NCI-H524 treated with DMSO at 0.1 percent for 48 hours (cell line): ENCODE measurements around the gene ZNF79.
"Not testable (repeated sequence)": the region's sequence is repeated elsewhere in the genome, so short reads cannot be mapped to it uniquely, and the experiment has no call there.

Experiments
- DNase-seq: peaks from one replicate; lab custom pipeline; 2025; lab: John Stamatoyannopoulos, UW

Gene ZNF79

GRCh38 chr9:127455324-127455992 is 31.3 kb downstream of the ZNF79 start:
- no peak for DNase-seq

GRCh38 chr9:127457191-127457878 is 33.2 kb downstream of the ZNF79 start:
- no peak for DNase-seq

- DNase-seq = no peak
Measured at GRCh38 chr9:127458921-127459320, 34.7 kb downstream of the ZNF79 start.

GRCh38 chr9:127463382-127463781 is 39.2 kb downstream of the ZNF79 start:
- no peak for DNase-seq

- no peak for DNase-seq
Measured at GRCh38 chr9:127463911-127464310, 39.7 kb downstream of the ZNF79 start.

- not testable (repeated sequence) for DNase-seq
Measured at GRCh38 chr9:127466407-127466917, 42.3 kb downstream of the ZNF79 start.

GRCh38 chr9:127467621-127468020 is 43.4 kb downstream of the ZNF79 start:
- DNase-seq = no peak

GRCh38 chr9:127470662-127471061 is 46.5 kb downstream of the ZNF79 start:
- no peak for DNase-seq

GRCh38 chr9:127473501-127473900 is 49.3 kb downstream of the ZNF79 start:
- no peak for DNase-seq

GRCh38 chr9:127473932-127474331 is 49.8 kb downstream of the ZNF79 start:
- DNase-seq = no peak

- DNase-seq = no peak
Measured at GRCh38 chr9:127474592-127474991, 50.4 kb downstream of the ZNF79 start.

GRCh38 chr9:127479507-127480081 is 55.4 kb downstream of the ZNF79 start:
- no peak for DNase-seq

- DNase-seq = no peak
Measured at GRCh38 chr9:127482662-127483061, 58.5 kb downstream of the ZNF79 start.

GRCh38 chr9:127485995-127486394 is 61.8 kb downstream of the ZNF79 start:
- DNase-seq = no peak

GRCh38 chr9:127488946-127489345 is 64.8 kb downstream of the ZNF79 start:
- DNase-seq = no peak

GRCh38 chr9:127489471-127490115 is 65.4 kb downstream of the ZNF79 start:
- no peak for DNase-seq

- no peak for DNase-seq
Measured at GRCh38 chr9:127490535-127491230, 66.5 kb downstream of the ZNF79 start.

- DNase-seq = no peak
Measured at GRCh38 chr9:127491516-127491915, 67.3 kb downstream of the ZNF79 start.

GRCh38 chr9:127492616-127493015 is 68.4 kb downstream of the ZNF79 start:
- no peak for DNase-seq

GRCh38 chr9:127493592-127494303 is 69.6 kb downstream of the ZNF79 start:
- peak; percentile 81 for DNase-seq

- no peak for DNase-seq
Measured at GRCh38 chr9:127494304-127494702, 70.1 kb downstream of the ZNF79 start.
